ENCODE measurements around the gene CUBN.

CUBN gene

GRCh38 chr10:16968416-16969041, 161.1 kb downstream of the CUBN start:
- Histone ChIP-seq H3K79me2 (ENCODE audit: insufficient read depth, low read depth) (no peaks in the 10 kb centered on the region), H3K4me2 (no peak overlapping the region), H3K36me3 (ENCODE audit: insufficient read depth) (no peaks in the 10 kb centered on the region), H3K9ac (no peak overlapping the region), H3K27me3 (ENCODE audit: insufficient read depth, low read depth) (no peaks in the 10 kb centered on the region), H3K4me1 (ENCODE audit: low read depth, poor library complexity, severe bottlenecking) (no peaks in the 10 kb centered on the region), H4K20me1 (ENCODE audit: insufficient read depth) (no peaks in the 10 kb centered on the region), H3K4me3 (IDR thresholded peaks at IDR 0.05; ENCODE audit: insufficient read depth, low read depth, low read length) (no peak overlapping the region), H2AFZ (ENCODE audit: low read depth) (no peak overlapping the region), H3K27ac (no peak overlapping the region)
- TF ChIP-seq, protein P1, sequence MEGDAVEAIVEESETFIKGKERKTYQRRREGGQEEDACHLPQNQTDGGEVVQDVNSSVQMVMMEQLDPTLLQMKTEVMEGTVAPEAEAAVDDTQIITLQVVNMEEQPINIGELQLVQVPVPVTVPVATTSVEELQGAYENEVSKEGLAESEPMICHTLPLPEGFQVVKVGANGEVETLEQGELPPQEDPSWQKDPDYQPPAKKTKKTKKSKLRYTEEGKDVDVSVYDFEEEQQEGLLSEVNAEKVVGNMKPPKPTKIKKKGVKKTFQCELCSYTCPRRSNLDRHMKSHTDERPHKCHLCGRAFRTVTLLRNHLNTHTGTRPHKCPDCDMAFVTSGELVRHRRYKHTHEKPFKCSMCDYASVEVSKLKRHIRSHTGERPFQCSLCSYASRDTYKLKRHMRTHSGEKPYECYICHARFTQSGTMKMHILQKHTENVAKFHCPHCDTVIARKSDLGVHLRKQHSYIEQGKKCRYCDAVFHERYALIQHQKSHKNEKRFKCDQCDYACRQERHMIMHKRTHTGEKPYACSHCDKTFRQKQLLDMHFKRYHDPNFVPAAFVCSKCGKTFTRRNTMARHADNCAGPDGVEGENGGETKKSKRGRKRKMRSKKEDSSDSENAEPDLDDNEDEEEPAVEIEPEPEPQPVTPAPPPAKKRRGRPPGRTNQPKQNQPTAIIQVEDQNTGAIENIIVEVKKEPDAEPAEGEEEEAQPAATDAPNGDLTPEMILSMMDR (conservative IDR thresholded peaks at IDR 0.05; ENCODE audit: low read depth, low read length), result no peak

DNA sequence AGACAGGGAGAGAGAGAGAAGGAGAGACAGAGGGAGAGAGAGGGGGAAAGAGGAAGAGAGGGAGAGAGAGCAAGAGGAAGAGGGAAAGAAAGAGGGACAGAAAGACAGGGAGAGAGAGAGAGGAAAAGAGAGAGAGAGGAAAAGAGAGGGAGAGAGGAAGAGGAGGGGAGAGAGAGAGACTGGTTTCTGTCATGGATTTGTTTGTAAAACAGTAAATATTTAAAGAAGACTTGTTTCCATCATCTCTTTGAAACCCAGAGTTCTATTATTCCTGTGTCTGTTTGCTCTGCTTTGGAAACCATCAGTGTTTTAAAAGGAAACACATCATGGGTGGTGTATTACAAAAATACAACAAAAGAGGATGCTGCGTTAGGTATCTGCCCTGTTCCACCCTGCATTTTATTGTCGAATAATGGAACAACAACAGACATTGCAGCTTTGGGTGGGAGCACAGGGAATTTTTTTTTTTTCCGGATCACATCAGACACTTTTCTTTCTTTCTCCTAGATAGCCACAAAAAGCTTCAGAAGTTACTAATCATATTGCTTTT, 161.7 kb downstream of the CUBN start:
- Histone ChIP-seq H3K27me3 (ENCODE audit: insufficient read depth, low read depth) (no peaks in the 10 kb centered on the region), H3K9ac (no peak overlapping the region), H3K4me2 (no peak overlapping the region), H3K27ac (no peak overlapping the region), H4K20me1 (ENCODE audit: insufficient read depth) (no peaks in the 10 kb centered on the region), H2AFZ (ENCODE audit: low read depth) (no peak overlapping the region), H3K79me2 (ENCODE audit: insufficient read depth, low read depth) (no peaks in the 10 kb centered on the region), H3K36me3 (ENCODE audit: insufficient read depth) (no peaks in the 10 kb centered on the region), H3K4me1 (ENCODE audit: low read depth, poor library complexity, severe bottlenecking) (no peaks in the 10 kb centered on the region), H3K4me3 (IDR thresholded peaks at IDR 0.05; ENCODE audit: insufficient read depth, low read depth, low read length) (no peak overlapping the region)
- TF ChIP-seq, protein P1 (conservative IDR thresholded peaks at IDR 0.05; ENCODE audit: low read depth, low read length), result no peak

DNA sequence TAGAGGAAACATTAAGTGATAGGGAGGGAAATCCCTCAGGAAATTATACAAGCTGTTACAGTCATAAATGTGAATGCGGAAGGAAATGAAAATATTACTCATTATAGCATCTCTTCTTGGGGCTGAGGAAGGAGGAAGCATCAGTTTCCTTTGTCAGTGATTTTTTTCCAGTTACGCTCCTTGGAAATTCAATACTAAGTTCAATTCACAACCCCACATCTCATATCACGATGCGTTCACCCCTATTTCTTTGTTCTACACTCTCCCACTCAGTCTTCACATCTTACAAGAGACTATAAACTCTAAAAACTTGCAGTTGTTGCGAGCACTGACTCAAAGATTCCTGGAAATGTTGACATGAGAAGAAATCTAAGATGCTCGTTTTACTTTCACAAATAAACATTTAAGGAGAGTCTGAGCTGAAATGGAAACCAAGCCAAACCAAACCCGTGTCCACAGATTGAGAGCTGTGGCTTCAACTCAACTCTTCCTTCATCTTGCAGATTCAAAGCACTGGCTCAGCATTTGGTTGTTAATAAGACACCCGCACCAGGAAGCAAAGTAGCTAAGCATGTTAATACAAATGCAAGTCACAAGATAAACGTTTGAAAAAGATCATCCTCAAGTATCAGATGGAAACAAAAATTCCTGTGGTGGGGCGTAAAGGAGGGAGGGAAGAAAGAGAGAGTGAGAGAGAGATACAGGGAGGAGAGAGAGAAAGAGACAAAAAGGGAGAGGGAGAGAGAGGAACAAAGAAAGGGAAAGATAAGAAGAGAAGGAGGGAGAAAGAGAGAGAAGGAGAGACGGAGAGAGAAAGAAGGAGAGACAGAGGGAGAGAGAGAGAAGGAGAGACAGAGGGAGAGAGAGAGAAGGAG, 162.4 kb downstream of the CUBN start:
- Histone ChIP-seq H3K36me3 (ENCODE audit: insufficient read depth) (no peaks in the 10 kb centered on the region), H3K9ac (no peak overlapping the region), H3K4me3 (IDR thresholded peaks at IDR 0.05; ENCODE audit: insufficient read depth, low read depth, low read length) (no peak overlapping the region), H3K27me3 (ENCODE audit: insufficient read depth, low read depth) (no peaks in the 10 kb centered on the region), H3K4me2 (no peak overlapping the region), H2AFZ (ENCODE audit: low read depth) (no peak overlapping the region), H3K79me2 (ENCODE audit: insufficient read depth, low read depth) (no peaks in the 10 kb centered on the region), H3K4me1 (ENCODE audit: low read depth, poor library complexity, severe bottlenecking) (no peaks in the 10 kb centered on the region), H3K27ac (no peak overlapping the region), H4K20me1 (ENCODE audit: insufficient read depth) (no peaks in the 10 kb centered on the region)
- TF ChIP-seq, protein P1 (conservative IDR thresholded peaks at IDR 0.05; ENCODE audit: low read depth, low read length), result no peak

GRCh38 chr10:16965740-16966447, 163.7 kb downstream of the CUBN start:
- Histone ChIP-seq H3K4me3 (IDR thresholded peaks at IDR 0.05; ENCODE audit: insufficient read depth, low read depth, low read length) (no peak overlapping the region), H3K27ac (no peak overlapping the region), H3K4me2 (no peak overlapping the region), H3K4me1 (ENCODE audit: low read depth, poor library complexity, severe bottlenecking) (no peaks in the 10 kb centered on the region), H3K9ac (no peak overlapping the region), H4K20me1 (ENCODE audit: insufficient read depth) (no peaks in the 10 kb centered on the region), H2AFZ (ENCODE audit: low read depth) (no peak overlapping the region), H3K79me2 (ENCODE audit: insufficient read depth, low read depth) (no peaks in the 10 kb centered on the region), H3K27me3 (ENCODE audit: insufficient read depth, low read depth) (no peaks in the 10 kb centered on the region), H3K36me3 (ENCODE audit: insufficient read depth) (no peaks in the 10 kb centered on the region)
- TF ChIP-seq, protein P1 (conservative IDR thresholded peaks at IDR 0.05; ENCODE audit: low read depth, low read length), result no peak
